ENCODE results near the gene PTPRN. TPM values are rescaled to one million over a fixed set of nuclear protein-coding genes. Genes with fewer than 3 reads are reported as not detected.

Gene PTPRN
- polyA plus RNA-seq, 2 of the 4 experiments (the other 2 are of a cell fraction) = 0.44 to 1.1 TPM

DNA sequence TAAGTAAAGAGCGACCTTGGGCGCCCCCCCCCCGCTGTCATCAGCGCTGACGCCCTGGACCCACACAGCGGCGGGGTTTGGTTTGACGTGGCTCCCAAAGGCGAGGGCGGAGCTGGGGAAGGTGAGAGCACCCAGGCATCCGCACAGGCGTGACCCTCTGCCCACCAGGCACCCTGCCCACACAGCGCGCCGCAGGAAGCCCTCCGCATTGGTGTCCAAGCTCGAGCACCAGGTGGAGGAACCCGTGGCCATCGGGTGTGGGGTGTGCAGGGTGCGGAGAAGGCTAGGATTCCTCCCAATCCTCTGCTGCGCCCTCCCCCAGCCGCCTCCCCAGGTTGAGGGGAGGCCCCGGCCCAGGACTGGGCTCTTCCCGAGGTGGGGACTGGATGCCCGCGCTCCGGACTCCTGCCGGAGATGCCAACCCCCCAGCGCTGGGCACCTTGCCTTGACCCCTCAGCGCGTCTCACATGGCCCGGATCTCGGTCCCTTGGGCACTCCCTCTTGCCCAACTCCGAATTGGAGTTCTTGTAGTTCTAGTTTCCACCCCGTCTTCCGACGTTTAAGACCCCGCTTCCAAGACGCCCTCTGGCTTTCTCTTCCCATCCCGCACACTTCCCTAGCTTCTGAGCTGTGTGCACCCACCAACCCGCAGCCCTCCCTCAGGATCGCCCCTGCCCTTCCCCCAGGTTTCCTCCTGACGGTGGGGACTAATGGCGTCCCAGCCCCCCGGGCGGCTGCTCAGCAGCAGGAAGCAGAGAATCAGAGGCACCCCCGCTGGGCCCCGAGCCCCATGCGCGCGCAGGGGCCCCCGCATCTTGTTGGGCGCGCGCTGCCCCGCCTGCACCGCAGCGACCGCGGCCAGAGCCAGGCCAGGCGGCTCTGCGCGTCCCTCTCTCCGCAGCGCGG lies 49.2 kb upstream of the PTPRN start:
- no peaks in the 10 kb centered on the region for H3K9me3 ChIP-seq
- H3K4me1 ChIP-seq = peaks cover 21% of the 10 kb centered on the region
- peak overlapping the region; percentile 95 for H3K4me2 ChIP-seq
- FAIRE-seq = no peak
- 24% methylated on average over 52 of the region's 66 CpGs for WGBS (ENCODE audit: missing lambda C conversion rate)
- H3K27ac ChIP-seq = peak overlapping the region in 1 of 2 experiments; percentile 19; a peak in 1 of 6 replicates
- peak; percentile 58 to 68 for ATAC-seq
- ChIA-PET POLR2A (interaction anchor here (0.8 kb wide), 1 partner anchor 10 kb away, joined by 3 read pairs; no protein-coding TSS in a partner anchor), CTCF (interaction anchor here (0.6 to 2.0 kb wide), 7 partner anchors 24 to 874 kb away, joined by 3 to 7 read pairs (median 4); no protein-coding TSS in a partner anchor)
- peak overlapping the region; percentile 40 for H3K4me3 ChIP-seq
- DNase-seq (ENCODE audit: low read depth in 1 of 2, low spot score in 1 of 2) = peak in 1 of 2 experiments; percentile 15
- TF ChIP-seq MAFK (IDR thresholded peaks at IDR 0.05; ENCODE audit: partially characterized antibody) = no peak
- TF ChIP-seq MAX (IDR thresholded peaks at IDR 0.05) = no peak
- no peak for TF ChIP-seq HOXA7 (CRISPR knock-in tag; IDR thresholded peaks at IDR 0.05)
- TF ChIP-seq TFCP2L1 (CRISPR knock-in tag; IDR thresholded peaks at IDR 0.05) = no peak
- TF ChIP-seq FOXS1 (CRISPR knock-in tag; IDR thresholded peaks at IDR 0.05) = no peak
- no peak for TF ChIP-seq PHF8 (IDR thresholded peaks at IDR 0.05; ENCODE audit: borderline replicate concordance, low read depth)

DNA sequence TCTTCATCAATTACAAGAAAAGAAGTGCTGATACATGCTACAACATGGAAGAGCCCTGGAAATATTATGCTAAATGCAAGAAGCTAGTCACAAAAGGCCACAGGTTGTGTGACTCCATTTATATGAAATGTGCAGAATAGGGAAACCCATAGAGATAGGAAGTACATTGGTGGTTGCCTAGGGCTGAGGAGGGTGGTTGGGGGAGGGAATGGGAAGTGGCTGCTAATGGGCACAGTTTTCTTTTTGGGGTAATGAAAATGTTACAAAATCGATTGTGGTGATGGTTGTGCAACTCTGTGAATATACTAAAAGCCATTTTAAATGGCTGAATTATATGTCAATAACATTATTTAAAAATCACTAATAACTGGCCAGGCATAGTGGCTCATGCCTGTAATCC lies 47.6 kb upstream of the PTPRN start:
- TF ChIP-seq HDAC2 (IDR thresholded peaks at IDR 0.05) = no peak
- TF ChIP-seq FOXS1 (CRISPR knock-in tag; IDR thresholded peaks at IDR 0.05) = no peak
- no peak for TF ChIP-seq RNF2 (IDR thresholded peaks at IDR 0.05; ENCODE audit: borderline replicate concordance, low read depth)
- TF ChIP-seq USF2 (IDR thresholded peaks at IDR 0.05) = no peak
- no peak for TF ChIP-seq POLR2A (IDR thresholded peaks at IDR 0.05; ENCODE audit: low read length)
- TF ChIP-seq POLR2AphosphoS2 (conservative IDR thresholded peaks at IDR 0.05; ENCODE audit: low read length) = no peak
- TF ChIP-seq, protein P1, sequence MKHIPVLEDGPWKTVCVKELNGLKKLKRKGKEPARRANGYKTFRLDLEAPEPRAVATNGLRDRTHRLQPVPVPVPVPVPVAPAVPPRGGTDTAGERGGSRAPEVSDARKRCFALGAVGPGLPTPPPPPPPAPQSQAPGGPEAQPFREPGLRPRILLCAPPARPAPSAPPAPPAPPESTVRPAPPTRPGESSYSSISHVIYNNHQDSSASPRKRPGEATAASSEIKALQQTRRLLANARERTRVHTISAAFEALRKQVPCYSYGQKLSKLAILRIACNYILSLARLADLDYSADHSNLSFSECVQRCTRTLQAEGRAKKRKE (CRISPR knock-in tag; IDR thresholded peaks at IDR 0.05; ENCODE audit: low read depth) = no peak
- no peak for TF ChIP-seq FOSL2 (IDR thresholded peaks at IDR 0.05)
- no peak for TF ChIP-seq FOSL2 (CRISPR knock-in tag; IDR thresholded peaks at IDR 0.05)
- no peak for TF ChIP-seq GATA3 (IDR thresholded peaks at IDR 0.05; ENCODE audit: borderline replicate concordance)
- no peak for TF ChIP-seq KDM5A (IDR thresholded peaks at IDR 0.05)
- TF ChIP-seq CBX2 (IDR thresholded peaks at IDR 0.05; ENCODE audit: borderline replicate concordance, low read depth) = no peak
- TF ChIP-seq JUN (IDR thresholded peaks at IDR 0.05) = no peak
- H3K4me1 ChIP-seq = peaks cover 9% of the 10 kb centered on the region; the same call in 2 of the 3 replicates
- DNase-seq (ENCODE audit: low read depth in 1 of 2, low spot score in 1 of 2) (no peak), ATAC-seq (no peak), FAIRE-seq (no peak)
- CTCF ChIA-PET = interaction anchor here (0.6 to 2.0 kb wide), 5 partner anchors 15 to 480 kb away, joined by 3 to 7 read pairs (median 4); no protein-coding TSS in a partner anchor
- no peak overlapping the region for H3K4me3 ChIP-seq
- H3K9me3 ChIP-seq = no peaks in the 10 kb centered on the region
- POLR2A ChIA-PET = no interaction called here
- 14% methylated on average over 1 of the region's 1 CpG for WGBS (ENCODE audit: missing lambda C conversion rate)
- H3K4me2 ChIP-seq = no peak overlapping the region
- H3K27ac ChIP-seq = no peak overlapping the region

DNA sequence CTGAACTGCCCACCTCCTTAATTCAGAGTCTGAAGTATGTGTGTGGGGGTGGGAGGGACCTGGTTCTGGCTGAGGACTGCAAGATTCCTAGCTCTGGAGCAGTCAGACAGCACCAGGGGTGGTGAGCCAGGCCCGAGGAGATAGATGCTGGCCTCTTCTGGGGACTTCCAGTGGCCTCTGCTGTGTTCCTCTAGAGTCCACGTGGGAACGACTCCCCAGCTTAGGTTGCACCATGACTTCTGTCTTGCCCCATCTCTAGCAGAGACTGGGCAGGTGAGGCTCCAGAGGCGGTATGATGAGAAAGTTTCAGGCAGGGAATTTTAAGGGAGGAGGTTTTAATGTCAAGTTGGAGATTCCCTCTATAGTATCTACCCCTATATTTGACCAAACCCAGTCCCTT lies 45.4 kb upstream of the PTPRN start:
- Histone ChIP-seq H3K9me3 (no peaks in the 10 kb centered on the region), H3K27ac (no peak overlapping the region), H3K4me3 (no peak overlapping the region), H3K4me2 (no peak overlapping the region), H3K4me1 (peaks cover 9% of the 10 kb centered on the region; the same call in 2 of the 3 replicates)
- POLR2A ChIA-PET = no interaction called here
- no peak for FAIRE-seq
- no peak for DNase-seq (ENCODE audit: low read depth in 1 of 2, low spot score in 1 of 2)
- no peak for ATAC-seq
- CTCF ChIA-PET = interaction anchor here (1.0 kb wide), 1 partner anchor 19 kb away, joined by 3 read pairs; no protein-coding TSS in a partner anchor
- TF ChIP-seq FOXS1 (CRISPR knock-in tag; IDR thresholded peaks at IDR 0.05) (no peak), HOXB13 (CRISPR knock-in tag; IDR thresholded peaks at IDR 0.05; ENCODE audit: low read depth) (no peak), JUN (IDR thresholded peaks at IDR 0.05) (no peak), E2F6 (IDR thresholded peaks at IDR 0.05; ENCODE audit: borderline replicate concordance, low read depth) (no peak), RARB (CRISPR knock-in tag; IDR thresholded peaks at IDR 0.05) (no peak)
- 30% methylated on average over 4 of the region's 4 CpGs for WGBS (ENCODE audit: missing lambda C conversion rate)
